Activated T-helper 1 cell treated with anti-CD3 and anti-CD28 coated beads, Interleukin-2, amount 50 U/mL, for 16 hours (primary cell): Measurements from ENCODE around the gene FAM118A.
"Not testable (repeated sequence)": the region's sequence is repeated elsewhere in the genome, so short reads cannot be mapped to it uniquely, and the experiment has no call there.

Experiments
- DNase-seq, 2 donors: peaks; one replicate each; pipeline ENCODE4 v3.0.0-alpha.2; 2020; ENCODE audit warnings: low read depth in 1 of 2, low spot score in 1 of 2

The FAM118A gene

GRCh38 chr22:45308957-45309421 lies 745 bp upstream of the FAM118A start:
- DNase-seq = no peak

- DNase-seq = no peak
Observed at GRCh38 chr22:45310331-45310976, 720 bp downstream of the FAM118A start.

GRCh38 chr22:45310977-45311531 lies 1.3 kb downstream of the FAM118A start:
- DNase-seq = no peak

- no peak for DNase-seq
Observed at GRCh38 chr22:45312415-45312814, 2.7 kb downstream of the FAM118A start.

GRCh38 chr22:45312856-45313255 lies 3.1 kb downstream of the FAM118A start:
- no peak for DNase-seq

GRCh38 chr22:45314054-45314721 lies 4.5 kb downstream of the FAM118A start:
- no peak for DNase-seq

GRCh38 chr22:45314786-45315185 lies 5.1 kb downstream of the FAM118A start:
- no peak for DNase-seq

- no peak for DNase-seq
Observed at GRCh38 chr22:45316796-45317526, 7.2 kb downstream of the FAM118A start.

- DNase-seq = no peak
Observed at GRCh38 chr22:45317551-45318167, 7.9 kb downstream of the FAM118A start.

- DNase-seq = peak; percentile 76 to 77
Observed at GRCh38 chr22:45318168-45318557, 8.4 kb downstream of the FAM118A start.

GRCh38 chr22:45318558-45319323 lies 9.0 kb downstream of the FAM118A start:
- DNase-seq = peak in 1 of 2 donors; percentile 30

- DNase-seq = no peak
Observed at GRCh38 chr22:45319324-45319685, 9.6 kb downstream of the FAM118A start.

- no peak for DNase-seq
Observed at GRCh38 chr22:45320357-45320976, 10.7 kb downstream of the FAM118A start.

GRCh38 chr22:45321827-45322226 lies 12.1 kb downstream of the FAM118A start:
- DNase-seq = no peak

GRCh38 chr22:45322873-45323525 lies 13.3 kb downstream of the FAM118A start:
- DNase-seq = no peak

GRCh38 chr22:45323695-45324094 lies 14.0 kb downstream of the FAM118A start:
- DNase-seq = no peak

GRCh38 chr22:45324311-45324711 lies 14.6 kb downstream of the FAM118A start:
- DNase-seq = no peak

- not testable (repeated sequence) for DNase-seq
Observed at GRCh38 chr22:45328261-45328660, 18.5 kb downstream of the FAM118A start.

GRCh38 chr22:45328822-45329529 lies 19.2 kb downstream of the FAM118A start:
- DNase-seq = no peak
